KOPT-K1 (cell line): ENCODE measurements around the gene MROH7.

ENCODE experiments used
- H3K27ac ChIP-seq: fragments of 200-600 bp; sonication (generic); 2 replicates; pipeline ENCODE4 v1.5.1; 2016; ENCODE audit warnings: antibody characterized with exemption, mild to moderate bottlenecking, low read depth, low read length; ENCODE audit not compliant: poor library complexity, severe bottlenecking
- H3K36me3 ChIP-seq: fragments of 200-600 bp; sonication (generic); 2 replicates; pipeline ENCODE4 v1.5.1; 2017; ENCODE audit warnings: antibody characterized with exemption, mild to moderate bottlenecking, low read length, moderate library complexity; ENCODE audit not compliant: insufficient read depth
- H3K9me3 ChIP-seq: fragments of 200-600 bp; sonication (generic); 2 replicates; pipeline ENCODE4 v1.5.1; 2017; ENCODE audit warnings: antibody characterized with exemption, low read length, mild to moderate bottlenecking; ENCODE audit not compliant: insufficient read depth, poor library complexity, severe bottlenecking

Gene MROH7

GRCh38 chr1:54658164-54658913 lies 16.8 kb downstream of the MROH7 start:
- Histone ChIP-seq H3K9me3 (peaks cover 13% of the 10 kb centered on the region), H3K27ac (no peak overlapping the region), H3K36me3 (no peaks in the 10 kb centered on the region)

DNA sequence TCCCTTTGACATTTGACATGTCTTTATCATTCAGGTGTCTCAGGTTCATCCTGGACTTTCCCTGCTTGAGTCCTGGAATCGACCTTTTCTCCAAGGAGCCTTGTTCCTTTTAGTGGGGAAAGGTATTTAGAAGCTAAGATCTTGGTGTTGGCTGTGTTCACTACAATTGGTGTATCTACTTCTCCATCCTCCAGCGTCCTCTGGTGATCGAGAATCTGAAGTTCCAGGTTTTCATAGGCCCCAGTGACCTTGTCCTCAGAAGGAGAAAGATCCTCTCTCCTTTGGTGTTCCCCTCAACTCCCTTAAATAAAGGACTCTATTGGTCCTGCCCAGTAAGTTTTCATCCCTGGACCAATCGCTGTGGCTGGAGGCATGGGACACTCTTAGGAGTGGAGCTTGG lies 22.1 kb downstream of the MROH7 start:
- Histone ChIP-seq H3K9me3 (peaks cover 3% of the 10 kb centered on the region), H3K27ac (no peak overlapping the region), H3K36me3 (no peaks in the 10 kb centered on the region)

DNA sequence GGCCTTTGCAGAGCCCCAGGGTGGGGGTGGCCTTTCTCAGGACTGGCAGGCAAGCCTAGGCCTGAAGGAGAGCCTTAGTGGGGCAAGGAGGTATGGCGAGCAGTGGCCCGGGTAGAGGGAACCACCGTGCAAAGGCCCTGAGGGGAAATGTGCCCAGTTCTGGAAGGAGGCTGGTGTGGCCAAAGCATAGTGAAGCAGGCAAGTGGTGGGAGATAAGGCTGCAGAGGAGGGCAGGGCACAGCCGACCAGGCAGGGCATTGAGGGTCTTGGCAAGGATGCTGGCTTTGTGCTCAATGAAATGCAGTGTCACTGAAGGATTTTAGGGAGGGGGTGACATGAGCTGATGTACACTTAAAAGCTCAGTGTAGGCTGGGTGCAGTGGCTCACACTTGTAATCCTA lies 22.8 kb downstream of the MROH7 start:
- Histone ChIP-seq H3K9me3 (no peaks in the 10 kb centered on the region), H3K27ac (no peak overlapping the region), H3K36me3 (no peaks in the 10 kb centered on the region)

DNA sequence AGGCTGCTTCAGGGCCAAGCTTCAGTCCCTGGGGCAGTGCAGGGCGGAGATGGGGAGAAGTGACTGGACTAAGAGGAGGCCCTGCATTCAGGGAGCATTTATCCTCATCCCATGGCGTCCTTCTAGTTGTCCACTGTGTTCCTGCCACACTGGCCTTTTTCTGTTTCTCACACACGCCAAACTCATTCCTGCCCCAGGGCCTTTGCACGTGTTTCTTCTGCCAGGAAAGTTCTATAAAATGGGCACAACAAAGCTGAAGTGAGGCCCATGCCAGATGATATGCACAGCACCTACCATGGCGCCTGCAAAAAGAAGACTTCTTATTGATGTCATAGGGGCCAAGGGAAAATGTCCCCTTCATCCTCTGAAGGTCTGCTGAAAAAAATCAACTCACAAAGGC lies 24.3 kb downstream of the MROH7 start:
- H3K9me3 ChIP-seq, result no peaks in the 10 kb centered on the region
- no peak overlapping the region for H3K27ac ChIP-seq
- H3K36me3 ChIP-seq, result no peaks in the 10 kb centered on the region

DNA sequence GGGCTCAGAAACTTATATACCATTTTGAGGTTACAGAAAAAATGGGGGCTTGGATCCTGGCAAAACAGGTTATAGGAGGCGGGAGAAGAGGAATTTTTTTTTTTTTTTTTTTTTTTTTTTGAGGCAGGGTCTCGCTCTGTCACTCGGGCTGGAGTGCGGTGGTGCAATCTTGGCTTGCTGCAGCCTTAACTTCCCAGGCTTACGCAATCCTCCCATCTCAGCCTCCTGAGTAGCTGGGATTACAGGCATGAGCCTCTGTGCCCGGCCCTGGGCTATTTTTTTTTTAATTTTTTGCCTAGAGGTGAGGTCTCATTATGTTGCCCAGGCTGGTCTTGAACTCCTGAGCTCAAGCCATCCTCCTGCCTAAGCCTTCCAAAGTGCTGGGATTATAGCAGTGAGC lies 24.7 kb downstream of the MROH7 start:
- Histone ChIP-seq H3K9me3 (no peaks in the 10 kb centered on the region), H3K27ac (no peak overlapping the region), H3K36me3 (no peaks in the 10 kb centered on the region)

DNA sequence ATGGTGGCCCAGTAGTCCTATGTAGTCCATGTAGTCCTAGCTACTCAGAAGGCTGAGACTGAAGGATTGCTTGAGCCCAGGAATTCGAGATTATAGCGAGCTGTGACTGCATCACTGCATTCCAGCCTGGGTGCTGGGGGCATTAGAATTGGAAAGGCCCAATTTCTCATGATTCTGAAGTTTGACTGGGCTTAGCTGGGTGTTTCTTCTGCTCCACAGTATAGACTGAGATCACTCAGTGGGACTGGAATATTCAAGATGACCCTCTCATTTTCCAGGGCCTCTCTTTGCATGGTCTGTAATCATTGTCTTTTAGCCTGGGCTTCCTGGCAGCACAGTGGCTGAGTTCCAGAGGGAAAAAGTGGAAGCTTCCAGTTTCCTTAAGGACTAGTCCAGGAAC lies 26.2 kb downstream of the MROH7 start:
- H3K27ac ChIP-seq, result no peak overlapping the region
- H3K36me3 ChIP-seq, result no peaks in the 10 kb centered on the region
- H3K9me3 ChIP-seq, result no peaks in the 10 kb centered on the region

DNA sequence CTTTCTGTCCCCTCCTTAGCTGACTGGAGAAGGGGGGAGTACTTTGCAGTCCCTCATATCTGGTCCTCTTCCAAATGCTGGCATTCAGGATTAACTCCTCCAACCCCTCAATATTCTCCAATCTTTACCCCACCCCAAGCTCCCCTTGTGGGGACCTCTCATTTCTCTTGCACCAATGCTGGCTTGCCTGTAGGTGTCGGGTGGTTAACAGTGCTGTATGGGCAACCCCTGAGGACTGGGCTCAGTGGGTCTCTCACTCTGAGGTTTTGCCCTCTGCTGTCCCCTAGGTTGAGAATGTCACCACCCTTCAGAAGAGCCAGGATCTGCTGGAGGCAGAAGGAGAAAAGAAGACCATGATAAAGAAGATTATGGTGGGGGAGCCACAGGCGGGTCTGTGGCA lies 27.0 kb downstream of the MROH7 start:
- no peak overlapping the region for H3K27ac ChIP-seq
- no peaks in the 10 kb centered on the region for H3K9me3 ChIP-seq
- H3K36me3 ChIP-seq, result no peaks in the 10 kb centered on the region

DNA sequence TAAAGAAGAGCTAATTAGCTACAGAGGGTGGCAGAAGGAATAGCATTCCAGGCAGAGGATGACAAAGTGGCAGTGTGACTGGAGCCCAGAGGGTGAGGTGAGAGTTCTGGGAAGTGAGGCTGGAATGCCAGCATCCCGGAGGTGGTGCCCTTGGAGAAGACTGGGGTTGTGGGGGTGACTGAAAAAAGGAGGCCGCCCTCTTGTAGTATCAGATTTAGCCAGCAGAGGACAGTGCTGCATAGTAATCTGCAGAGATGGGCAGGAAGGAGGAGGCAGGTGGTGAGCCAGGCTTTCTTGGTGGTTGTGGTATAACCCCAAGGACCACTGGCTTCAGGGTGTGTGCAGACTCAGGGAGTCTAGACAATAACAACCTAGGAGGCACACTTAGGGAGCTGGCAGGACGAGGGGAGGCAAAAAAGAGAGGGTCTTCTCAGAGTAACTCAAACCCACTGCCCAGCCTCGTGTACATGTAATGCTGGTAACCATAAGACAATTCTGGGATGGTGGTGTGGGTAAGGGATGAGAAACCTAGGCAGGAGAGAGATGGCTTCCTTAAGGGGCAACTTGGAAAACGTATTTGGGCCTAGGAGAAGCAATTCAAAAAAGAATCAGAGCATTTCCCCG lies 30.5 kb downstream of the MROH7 start:
- H3K36me3 ChIP-seq, result no peaks in the 10 kb centered on the region
- no peaks in the 10 kb centered on the region for H3K9me3 ChIP-seq
- H3K27ac ChIP-seq, result no peak overlapping the region

GRCh38 chr1:54678776-54679643 lies 37.4 kb downstream of the MROH7 start:
- Histone ChIP-seq H3K36me3 (no peaks in the 10 kb centered on the region), H3K27ac (no peak overlapping the region), H3K9me3 (no peaks in the 10 kb centered on the region)

- Histone ChIP-seq H3K36me3 (no peaks in the 10 kb centered on the region), H3K9me3 (no peaks in the 10 kb centered on the region), H3K27ac (no peak overlapping the region)
Measured at GRCh38 chr1:54679706-54680105, 38.1 kb downstream of the MROH7 start.

GRCh38 chr1:54680387-54680786 lies 38.8 kb downstream of the MROH7 start:
- H3K9me3 ChIP-seq, result no peaks in the 10 kb centered on the region
- H3K27ac ChIP-seq, result no peak overlapping the region
- H3K36me3 ChIP-seq, result no peaks in the 10 kb centered on the region

- Histone ChIP-seq H3K36me3 (no peaks in the 10 kb centered on the region), H3K27ac (no peak overlapping the region), H3K9me3 (no peaks in the 10 kb centered on the region)
Measured at GRCh38 chr1:54681358-54681757, 39.8 kb downstream of the MROH7 start.

GRCh38 chr1:54683453-54683852 lies 41.9 kb downstream of the MROH7 start:
- Histone ChIP-seq H3K27ac (no peak overlapping the region), H3K36me3 (no peaks in the 10 kb centered on the region), H3K9me3 (no peaks in the 10 kb centered on the region)

- no peaks in the 10 kb centered on the region for H3K9me3 ChIP-seq
- no peaks in the 10 kb centered on the region for H3K36me3 ChIP-seq
- H3K27ac ChIP-seq, result no peak overlapping the region
Measured at GRCh38 chr1:54685335-54685905, 43.8 kb downstream of the MROH7 start.

DNA sequence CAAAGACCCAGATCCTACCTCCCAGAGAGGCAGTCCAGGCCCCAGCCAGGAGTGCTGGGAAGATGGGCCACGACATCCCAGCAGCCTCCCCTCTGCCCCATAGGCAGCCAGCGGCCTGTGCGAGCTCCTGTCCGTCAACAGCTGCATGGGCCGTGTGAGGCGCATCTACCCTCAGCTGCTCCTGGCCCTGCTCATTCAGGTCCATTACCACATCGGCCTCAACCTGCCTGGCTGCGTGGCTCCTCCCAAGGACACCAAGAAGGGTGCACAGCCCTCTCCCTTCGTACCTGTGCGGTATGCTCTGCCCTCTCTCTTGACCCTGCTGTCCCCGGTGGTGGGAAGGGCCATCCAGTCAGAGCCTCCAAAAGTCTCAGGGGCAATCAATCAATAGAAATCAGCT lies 44.6 kb downstream of the MROH7 start:
- H3K9me3 ChIP-seq, result no peaks in the 10 kb centered on the region
- no peaks in the 10 kb centered on the region for H3K36me3 ChIP-seq
- H3K27ac ChIP-seq, result no peak overlapping the region
